ENCODE results near the gene AOX1. TPM values are rescaled to one million over a fixed set of nuclear protein-coding genes. Genes with fewer than 3 reads are reported as not detected.

The AOX1 gene
- total and polyA plus RNA-seq, 2 experiments from 2014 or later: 1.4 to 5.0 TPM

DNA sequence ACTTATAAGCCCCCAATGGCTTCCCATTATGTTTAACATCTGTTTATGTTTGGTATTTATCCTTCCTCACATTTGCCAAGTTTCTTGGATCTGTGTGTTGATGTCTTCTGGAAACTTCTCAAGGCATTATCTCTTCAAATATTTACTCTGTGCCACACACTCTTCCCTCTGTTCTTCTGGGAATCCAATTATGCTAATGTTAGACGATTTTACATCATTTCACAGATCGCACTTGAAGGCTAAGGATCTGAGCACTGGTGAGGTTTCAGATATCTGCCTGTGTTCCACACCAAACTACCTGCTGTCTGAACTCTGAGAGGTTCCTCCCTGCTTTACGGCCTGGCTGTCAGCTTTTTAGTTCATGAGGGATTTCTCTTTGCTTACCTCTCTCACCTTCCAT, 10.1 kb downstream of the AOX1 start (continued):
- TF ChIP-seq REST (IDR thresholded peaks at IDR 0.05; ENCODE audit: unreplicated experiment) (no peak), ZNF114 (CRISPR knock-in tag; IDR thresholded peaks at IDR 0.05) (no peak), NANOG (IDR thresholded peaks at IDR 0.05; ENCODE audit: borderline replicate concordance) (no peak), POLR2AphosphoS5 (IDR thresholded peaks at IDR 0.05; ENCODE audit: low read depth) (no peak), JUNB (IDR thresholded peaks at IDR 0.05; ENCODE audit: unreplicated experiment) (no peak), STAT1 (IDR thresholded peaks at IDR 0.05; ENCODE audit: unreplicated experiment) (no peak)
- TF ChIP-seq, protein P1, sequence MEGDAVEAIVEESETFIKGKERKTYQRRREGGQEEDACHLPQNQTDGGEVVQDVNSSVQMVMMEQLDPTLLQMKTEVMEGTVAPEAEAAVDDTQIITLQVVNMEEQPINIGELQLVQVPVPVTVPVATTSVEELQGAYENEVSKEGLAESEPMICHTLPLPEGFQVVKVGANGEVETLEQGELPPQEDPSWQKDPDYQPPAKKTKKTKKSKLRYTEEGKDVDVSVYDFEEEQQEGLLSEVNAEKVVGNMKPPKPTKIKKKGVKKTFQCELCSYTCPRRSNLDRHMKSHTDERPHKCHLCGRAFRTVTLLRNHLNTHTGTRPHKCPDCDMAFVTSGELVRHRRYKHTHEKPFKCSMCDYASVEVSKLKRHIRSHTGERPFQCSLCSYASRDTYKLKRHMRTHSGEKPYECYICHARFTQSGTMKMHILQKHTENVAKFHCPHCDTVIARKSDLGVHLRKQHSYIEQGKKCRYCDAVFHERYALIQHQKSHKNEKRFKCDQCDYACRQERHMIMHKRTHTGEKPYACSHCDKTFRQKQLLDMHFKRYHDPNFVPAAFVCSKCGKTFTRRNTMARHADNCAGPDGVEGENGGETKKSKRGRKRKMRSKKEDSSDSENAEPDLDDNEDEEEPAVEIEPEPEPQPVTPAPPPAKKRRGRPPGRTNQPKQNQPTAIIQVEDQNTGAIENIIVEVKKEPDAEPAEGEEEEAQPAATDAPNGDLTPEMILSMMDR (conservative IDR thresholded peaks at IDR 0.05; ENCODE audit: low read depth in 2 of 2): no peak

GRCh38 chr2:200596774-200597570, 11.2 kb downstream of the AOX1 start:
- Histone ChIP-seq H3K36me3 (ENCODE audit: insufficient read depth) (no peaks in the 10 kb centered on the region), H3K4me2 (no peak overlapping the region), H3K27me3 (ENCODE audit: insufficient read depth) (no peaks in the 10 kb centered on the region), H3K27ac (ENCODE audit: low read depth) (no peak overlapping the region), H3K4me1 (ENCODE audit: insufficient read depth) (no peaks in the 10 kb centered on the region), H2AFZ (no peak overlapping the region), H3K9me2 (ENCODE audit: insufficient read depth) (no peaks in the 10 kb centered on the region), H3F3A (replicated peaks; ENCODE audit: low read depth) (no peaks in the 10 kb centered on the region), H4K20me1 (replicated peaks; ENCODE audit: insufficient read depth) (0 out of 2 replicates have a peak, but pooled peaks cover 4% of the 10 kb centered on the region), H3K79me2 (replicated peaks; ENCODE audit: insufficient read depth) (no peaks in the 10 kb centered on the region), H3K4me3 (no peak overlapping the region)
- Mint-ChIP-seq H3K27me3 (ENCODE audit: insufficient read depth, low read depth, poor library complexity) (no peaks in the 10 kb centered on the region), H3K4me3 (no peak overlapping the region), H3K4me1 (no peaks in the 10 kb centered on the region), H3K36me3 (ENCODE audit: low read depth) (no peaks in the 10 kb centered on the region), H3K9me3 (no peaks in the 10 kb centered on the region), H3K27ac (no peak overlapping the region)
- no peak for ATAC-seq
- DNase-seq (ENCODE audit: low spot score): no peak
- TF ChIP-seq ZNF114 (CRISPR knock-in tag; IDR thresholded peaks at IDR 0.05): no peak
- no peak for TF ChIP-seq ETS1 (IDR thresholded peaks at IDR 0.05)
- no peak for TF ChIP-seq CREB1 (CRISPR knock-in tag; IDR thresholded peaks at IDR 0.05; ENCODE audit: low read depth)
- no peak for TF ChIP-seq STAT1 (IDR thresholded peaks at IDR 0.05; ENCODE audit: unreplicated experiment)
- no peak for TF ChIP-seq REST (IDR thresholded peaks at IDR 0.05; ENCODE audit: unreplicated experiment)
- no peak for TF ChIP-seq NANOG (IDR thresholded peaks at IDR 0.05; ENCODE audit: borderline replicate concordance)
- TF ChIP-seq, protein P1 (conservative IDR thresholded peaks at IDR 0.05; ENCODE audit: low read depth in 2 of 2): no peak
- no peak for TF ChIP-seq EZH2phosphoT487 (IDR thresholded peaks at IDR 0.05; ENCODE audit: unreplicated experiment)

Data from GM23338 (cell line).